HG03175 (cell line): ENCODE results near the gene NEDD1.

Source experiments
- ATAC-seq: cut with Tn5 transposase; IDR thresholded peaks from one replicate; pipeline ENCODE4 v1.9.1; 2021; ENCODE audit warnings: mild to moderate bottlenecking, moderate library complexity; ENCODE audit not compliant: unreplicated experiment

NEDD1 gene

GRCh38 chr12:96901175-96901574 is 5.9 kb upstream of the NEDD1 start:
- ATAC-seq, result no peak

- ATAC-seq, result no peak
Observed at GRCh38 chr12:96902076-96902475, 5.0 kb upstream of the NEDD1 start.

- ATAC-seq, result no peak
Observed at GRCh38 chr12:96906498-96906848, 584 bp upstream of the NEDD1 start.

GRCh38 chr12:96907671-96908422 is 790 bp downstream of the NEDD1 start:
- peak; percentile 26 for ATAC-seq

GRCh38 chr12:96908423-96908675 is 1.3 kb downstream of the NEDD1 start:
- no peak for ATAC-seq

- ATAC-seq, result no peak
Observed at GRCh38 chr12:96912261-96912660, 5.2 kb downstream of the NEDD1 start.

GRCh38 chr12:96912943-96913342 is 5.9 kb downstream of the NEDD1 start:
- ATAC-seq, result no peak

GRCh38 chr12:96919510-96920210 is 12.6 kb downstream of the NEDD1 start:
- ATAC-seq, result no peak

- ATAC-seq, result no peak
Observed at GRCh38 chr12:96948782-96949181, 41.7 kb downstream of the NEDD1 start.

- ATAC-seq, result no peak
Observed at GRCh38 chr12:96979532-96979931, 72.5 kb downstream of the NEDD1 start.

- no peak for ATAC-seq
Observed at GRCh38 chr12:96980991-96981414, 73.9 kb downstream of the NEDD1 start.

- no peak for ATAC-seq
Observed at GRCh38 chr12:96981911-96982310, 74.9 kb downstream of the NEDD1 start.

- ATAC-seq, result no peak
Observed at GRCh38 chr12:96982671-96983070, 75.6 kb downstream of the NEDD1 start.

GRCh38 chr12:96985515-96986362 is 78.7 kb downstream of the NEDD1 start:
- ATAC-seq, result peak; percentile 91

GRCh38 chr12:96986883-96987523 is 79.9 kb downstream of the NEDD1 start:
- no peak for ATAC-seq

- no peak for ATAC-seq
Observed at GRCh38 chr12:96988919-96989318, 81.9 kb downstream of the NEDD1 start.

- ATAC-seq, result no peak
Observed at GRCh38 chr12:96989916-96990315, 82.9 kb downstream of the NEDD1 start.

GRCh38 chr12:96994900-96995299 is 87.8 kb downstream of the NEDD1 start:
- ATAC-seq, result no peak

- no peak for ATAC-seq
Observed at GRCh38 chr12:96995861-96996260, 88.8 kb downstream of the NEDD1 start.

GRCh38 chr12:96997797-96998484 is 90.9 kb downstream of the NEDD1 start:
- no peak for ATAC-seq

GRCh38 chr12:97003276-97003675 is 96.2 kb downstream of the NEDD1 start:
- no peak for ATAC-seq
